Posterior vena cava (tissue), 2 donors: Measurements from ENCODE around the gene GDF9. TPM values are rescaled to one million over a fixed set of nuclear protein-coding genes. Genes with fewer than 3 reads are reported as not detected.

Experiments used
- DNase-seq: peaks from one replicate; pipeline ENCODE4 v3.0.0-alpha.2; 2020; ENCODE audit warnings: low spot score
- intact Hi-C, 2 donors: fragments of 100-400 bp; cut with DNase I; formaldehyde crosslinking; loops; one replicate each; pipeline versions ENCODE4 v1.14.1 to v1.14.2; 2022 to 2023
- total RNA-seq, 2 donors: library from RNA; stranded (reverse); fragmentation: NEBNext Ultra II Directional; extraction: Animal tissue kit (Norgen Biotek cat#: 25700); gene quantifications; one replicate each; pipeline ENCODE4 v1.2.1, GENCODE V29; 2021
- donor health status: DM: yes; HTN: yes; CAD: no.
- donor health status: DM: yes; HTN: yes; CAD: no.

The GDF9 gene
- total RNA-seq, 2 donors from 2014 or later = 0.33 to 0.51 TPM

GRCh38 chr5:132841305-132841704 is 25.0 kb downstream of the GDF9 start:
- intact Hi-C loops = no loop called here
- no peak for DNase-seq

GRCh38 chr5:132840896-132841295 is 25.4 kb downstream of the GDF9 start:
- no peak for DNase-seq
- intact Hi-C loops = no loop called here

GRCh38 chr5:132840313-132840712 is 26.0 kb downstream of the GDF9 start:
- intact Hi-C loops = no loop called here
- no peak for DNase-seq

- DNase-seq = no peak
- intact Hi-C loops = no loop called here
Observed at GRCh38 chr5:132839426-132840301, 26.6 kb downstream of the GDF9 start.

GRCh38 chr5:132838516-132839282 is 27.6 kb downstream of the GDF9 start:
- intact Hi-C loops = no loop called here
- DNase-seq = no peak

- intact Hi-C loops = no loop called here
- DNase-seq = no peak
Observed at GRCh38 chr5:132837868-132838267, 28.4 kb downstream of the GDF9 start.

- DNase-seq = no peak
- intact Hi-C loops = no loop called here
Observed at GRCh38 chr5:132836852-132837251, 29.4 kb downstream of the GDF9 start.

- intact Hi-C loops = no loop called here
- DNase-seq = no peak
Observed at GRCh38 chr5:132834057-132834456, 32.2 kb downstream of the GDF9 start.

- no peak for DNase-seq
- intact Hi-C loops = no loop called here
Observed at GRCh38 chr5:132832612-132833011, 33.7 kb downstream of the GDF9 start.

GRCh38 chr5:132831095-132831860 is 35.0 kb downstream of the GDF9 start:
- DNase-seq = no peak
- intact Hi-C loops = no loop called here

GRCh38 chr5:132830436-132831094 is 35.7 kb downstream of the GDF9 start, which contains the start of gene SHROOM1:
Gene SHROOM1 (minus strand): TSS chr5:132830647. CDS start chr5:132826140, 4,507 bp downstream.
- intact Hi-C loops = no loop called here
- peak; percentile 88 for DNase-seq

GRCh38 chr5:132829742-132830435 is 36.4 kb downstream of the GDF9 start:
- intact Hi-C loops = loop anchor here in 1 of 2 donors (10.0 kb wide), 1 partner anchor 305 kb away; no protein-coding TSS in a partner anchor
- peak; percentile 93 for DNase-seq

GRCh38 chr5:132828846-132829494 is 37.3 kb downstream of the GDF9 start:
- intact Hi-C loops = loop anchor here in 1 of 2 donors (10.0 kb wide), 1 partner anchor 304 kb away; no protein-coding TSS in a partner anchor
- DNase-seq = no peak

- intact Hi-C loops = loop anchor here in 1 of 2 donors (10.0 kb wide), 1 partner anchor 303 kb away; no protein-coding TSS in a partner anchor
- DNase-seq = no peak
Observed at GRCh38 chr5:132827943-132828673, 38.2 kb downstream of the GDF9 start.

GRCh38 chr5:132826424-132827082 is 39.7 kb downstream of the GDF9 start:
- intact Hi-C loops = loop anchor here in 1 of 2 donors (10.0 kb wide), 1 partner anchor 302 kb away; no protein-coding TSS in a partner anchor
- DNase-seq = no peak

- intact Hi-C loops = loop anchor here in 1 of 2 donors (10.0 kb wide), 1 partner anchor 301 kb away; no protein-coding TSS in a partner anchor
- no peak for DNase-seq
Observed at GRCh38 chr5:132825834-132826391, 40.4 kb downstream of the GDF9 start.
